Astrocyte (in vitro differentiated cells and primary cell): Measurements from ENCODE around the gene HEMGN. TPM values are rescaled to one million over a fixed set of nuclear protein-coding genes. Genes with fewer than 3 reads are reported as not detected.

Experiments
- DNase-seq: peaks from one replicate; pipeline ENCODE4 v3.0.0-alpha.2; 2010; ENCODE audit warnings: low read depth
- FAIRE-seq: peaks from 2 replicates; lab custom pipeline; 2011; peaks lifted over from hg19 to GRCh38; lab: Jason Lieb, UNC
- H2AFZ ChIP-seq: 2 replicates; pipeline ENCODE4 v1.6.0; 2012; ENCODE audit warnings: low read depth, low read length, inconsistent platforms
- H3K27ac ChIP-seq: 2 replicates; pipeline ENCODE4 v1.5.1; 2011; ENCODE audit warnings: low read depth, low read length, inconsistent platforms
- H3K27me3 ChIP-seq: 2 replicates; pipeline ENCODE4 v1.6.0; 2011; ENCODE audit warnings: low read length, inconsistent platforms; ENCODE audit not compliant: insufficient read depth
- H3K36me3 ChIP-seq: 2 replicates; pipeline ENCODE4 v1.5.1; 2011; ENCODE audit warnings: low read length, inconsistent platforms; ENCODE audit not compliant: insufficient read depth
- H3K4me1 ChIP-seq: 2 replicates; pipeline ENCODE4 v1.5.1; 2011; ENCODE audit warnings: low read length, inconsistent platforms; ENCODE audit not compliant: insufficient read depth
- H3K4me2 ChIP-seq: 2 replicates; pipeline ENCODE4 v1.6.0; 2012; ENCODE audit warnings: low read length, inconsistent platforms
- H3K4me3 ChIP-seq: 2 replicates; pipeline ENCODE4 v1.5.1; 2011; ENCODE audit warnings: low read depth, mild to moderate bottlenecking, low read length, inconsistent platforms; ENCODE audit not compliant: insufficient read depth
- H3K79me2 ChIP-seq: 2 replicates; pipeline ENCODE4 v1.6.0; 2012; ENCODE audit warnings: mild to moderate bottlenecking, low read length, inconsistent platforms; ENCODE audit not compliant: insufficient read depth
- H3K9ac ChIP-seq: 2 replicates; pipeline ENCODE4 v1.6.0; 2012; ENCODE audit warnings: mild to moderate bottlenecking, low read length, inconsistent platforms
- H3K9me3 ChIP-seq: 2 replicates; pipeline ENCODE4 v1.5.1; 2012; ENCODE audit warnings: low read depth, mild to moderate bottlenecking, low read length, inconsistent platforms; ENCODE audit not compliant: insufficient read depth
- H4K20me1 ChIP-seq: 2 replicates; pipeline ENCODE4 v1.6.0; 2012; ENCODE audit warnings: low read length, inconsistent platforms; ENCODE audit not compliant: insufficient read depth
- H3K27ac Mint-ChIP-seq: one replicate; pipeline ENCODE4 v1.8.0; 2021; ENCODE audit warnings: mild to moderate bottlenecking, mixed read lengths; ENCODE audit not compliant: unreplicated experiment
- H3K27me3 Mint-ChIP-seq: one replicate; pipeline ENCODE4 v1.8.0; 2021; ENCODE audit warnings: low read depth, mixed read lengths; ENCODE audit not compliant: unreplicated experiment
- H3K36me3 Mint-ChIP-seq: one replicate; pipeline ENCODE4 v1.8.0; 2021; ENCODE audit warnings: low read depth, mixed read lengths; ENCODE audit not compliant: unreplicated experiment
- H3K4me1 Mint-ChIP-seq: one replicate; pipeline ENCODE4 v1.8.0; 2021; ENCODE audit warnings: low read depth, mixed read lengths; ENCODE audit not compliant: unreplicated experiment
- H3K4me3 Mint-ChIP-seq: one replicate; pipeline ENCODE4 v1.8.0; 2021; ENCODE audit warnings: mild to moderate bottlenecking, moderate library complexity, mixed read lengths; ENCODE audit not compliant: unreplicated experiment
- H3K9me3 Mint-ChIP-seq: one replicate; pipeline ENCODE4 v1.8.0; 2021; ENCODE audit warnings: mild to moderate bottlenecking, mixed read lengths; ENCODE audit not compliant: unreplicated experiment
- EZH2 ChIP-seq: IDR thresholded peaks from 2 replicates; pipeline ENCODE4 v1.6.1; 2012; ENCODE audit warnings: mild to moderate bottlenecking, low read length, inconsistent platforms; ENCODE audit not compliant: insufficient read depth
- total RNA-seq: library from RNA; stranded (reverse); gene quantifications from 2 replicates; pipeline ENCODE4 v1.2.1, GENCODE V29; 2021
- TF ChIP-seq, protein P1 (sequence below): IDR thresholded peaks from 2 replicates; pipeline ENCODE4 v1.5.1; 2011; ENCODE audit warnings: low read depth, mild to moderate bottlenecking, inconsistent platforms, low read length, moderate library complexity; ENCODE audit not compliant: insufficient read depth

The HEMGN gene
- total RNA-seq, 1 donor from 2014 or later: not detected

DNA sequence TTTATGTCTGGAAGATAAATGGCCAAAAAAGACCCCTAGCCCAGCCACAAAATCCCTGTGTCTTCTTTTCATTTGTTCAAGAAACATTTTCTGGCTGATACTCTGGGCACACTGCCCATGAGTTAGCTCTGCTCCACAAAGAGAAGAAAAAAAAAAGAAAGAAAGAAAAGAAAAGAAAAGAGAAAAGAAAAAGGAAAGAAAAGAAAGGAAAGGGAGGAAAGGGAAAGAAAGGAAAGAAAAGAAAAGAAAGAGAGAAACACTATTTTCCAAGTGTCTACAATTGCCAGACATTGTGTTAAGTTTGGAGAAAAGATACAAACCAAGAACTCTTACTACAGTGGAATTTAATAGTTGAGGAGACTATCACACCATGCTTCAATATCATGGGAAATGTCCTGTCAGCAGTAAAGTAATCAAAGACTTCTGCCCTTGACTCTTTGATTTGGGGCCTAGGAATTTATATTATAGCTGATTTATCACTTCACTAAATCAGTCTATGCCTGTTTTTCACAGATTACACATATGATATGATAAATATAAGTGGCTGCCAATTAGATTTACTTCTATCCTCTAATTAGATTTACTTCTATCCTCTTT, 18.7 kb downstream of the HEMGN start:
- TF ChIP-seq, protein P1, sequence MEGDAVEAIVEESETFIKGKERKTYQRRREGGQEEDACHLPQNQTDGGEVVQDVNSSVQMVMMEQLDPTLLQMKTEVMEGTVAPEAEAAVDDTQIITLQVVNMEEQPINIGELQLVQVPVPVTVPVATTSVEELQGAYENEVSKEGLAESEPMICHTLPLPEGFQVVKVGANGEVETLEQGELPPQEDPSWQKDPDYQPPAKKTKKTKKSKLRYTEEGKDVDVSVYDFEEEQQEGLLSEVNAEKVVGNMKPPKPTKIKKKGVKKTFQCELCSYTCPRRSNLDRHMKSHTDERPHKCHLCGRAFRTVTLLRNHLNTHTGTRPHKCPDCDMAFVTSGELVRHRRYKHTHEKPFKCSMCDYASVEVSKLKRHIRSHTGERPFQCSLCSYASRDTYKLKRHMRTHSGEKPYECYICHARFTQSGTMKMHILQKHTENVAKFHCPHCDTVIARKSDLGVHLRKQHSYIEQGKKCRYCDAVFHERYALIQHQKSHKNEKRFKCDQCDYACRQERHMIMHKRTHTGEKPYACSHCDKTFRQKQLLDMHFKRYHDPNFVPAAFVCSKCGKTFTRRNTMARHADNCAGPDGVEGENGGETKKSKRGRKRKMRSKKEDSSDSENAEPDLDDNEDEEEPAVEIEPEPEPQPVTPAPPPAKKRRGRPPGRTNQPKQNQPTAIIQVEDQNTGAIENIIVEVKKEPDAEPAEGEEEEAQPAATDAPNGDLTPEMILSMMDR: no peak
- no peak for TF ChIP-seq EZH2
- Histone ChIP-seq H3K27me3 (no peaks in the 10 kb centered on the region), H3K4me2 (no peak overlapping the region), H3K9me3 (no peaks in the 10 kb centered on the region), H3K27ac (no peak overlapping the region), H3K36me3 (no peaks in the 10 kb centered on the region), H4K20me1 (no peaks in the 10 kb centered on the region), H3K4me1 (peaks cover 7% of the 10 kb centered on the region), H3K4me3 (no peak overlapping the region), H2AFZ (no peak overlapping the region), H3K79me2 (no peaks in the 10 kb centered on the region), H3K9ac (no peak overlapping the region)
- Mint-ChIP-seq H3K4me3 (no peak overlapping the region), H3K4me1 (peaks cover 2% of the 10 kb centered on the region), H3K9me3 (no peaks in the 10 kb centered on the region), H3K27ac (no peak overlapping the region), H3K36me3 (peaks cover 5% of the 10 kb centered on the region), H3K27me3 (peaks cover 3% of the 10 kb centered on the region)
- DNase-seq: no peak
- no peak for FAIRE-seq

DNA sequence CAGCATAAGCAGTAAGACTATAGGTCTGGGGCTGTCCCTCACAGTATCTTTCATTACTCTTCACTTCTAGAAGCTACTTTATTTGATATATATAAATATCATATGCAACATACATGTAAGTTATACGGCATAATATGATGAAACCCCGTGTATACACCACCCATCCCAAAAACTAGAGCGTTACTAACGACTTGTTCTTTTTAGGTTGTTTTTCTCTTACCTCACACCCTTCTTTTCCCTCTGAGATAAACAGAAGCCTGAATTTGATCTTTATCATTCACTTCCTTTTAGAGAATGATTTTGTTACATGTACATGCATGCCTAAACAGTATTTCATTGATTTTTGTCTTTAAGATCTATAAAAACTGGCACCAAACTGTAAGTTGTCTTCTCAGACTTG, 19.4 kb downstream of the HEMGN start:
- Mint-ChIP-seq H3K27ac (no peak overlapping the region), H3K27me3 (no peaks in the 10 kb centered on the region), H3K36me3 (peaks cover 5% of the 10 kb centered on the region), H3K4me3 (no peak overlapping the region), H3K9me3 (no peaks in the 10 kb centered on the region), H3K4me1 (peaks cover 2% of the 10 kb centered on the region)
- Histone ChIP-seq H3K4me1 (peaks cover 7% of the 10 kb centered on the region), H3K4me2 (no peak overlapping the region), H3K27ac (no peak overlapping the region), H3K36me3 (no peaks in the 10 kb centered on the region), H3K79me2 (no peaks in the 10 kb centered on the region), H3K4me3 (no peak overlapping the region), H3K9me3 (no peaks in the 10 kb centered on the region), H3K9ac (no peak overlapping the region), H4K20me1 (no peaks in the 10 kb centered on the region), H3K27me3 (no peaks in the 10 kb centered on the region), H2AFZ (no peak overlapping the region)
- TF ChIP-seq, protein P1: no peak
- TF ChIP-seq EZH2: no peak
- no peak for FAIRE-seq
- no peak for DNase-seq

DNA sequence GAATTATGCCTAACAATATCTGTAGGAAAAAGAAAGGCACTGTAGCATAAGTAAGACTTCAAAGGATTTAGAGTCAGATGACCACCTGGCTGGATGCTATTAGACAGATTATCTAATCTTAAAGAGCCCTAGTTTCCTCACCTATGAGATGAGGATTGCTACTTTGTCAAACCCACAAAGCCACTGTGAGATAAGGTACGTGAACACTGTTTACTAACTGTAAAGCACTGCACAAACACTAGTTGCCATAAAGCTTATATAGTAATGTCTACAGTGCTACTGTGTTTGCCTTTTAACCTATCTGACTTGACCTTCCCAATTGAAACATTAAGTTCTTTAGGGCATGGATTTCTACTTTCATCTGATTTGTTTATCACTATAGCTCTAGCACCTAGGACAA, 26.0 kb downstream of the HEMGN start:
- TF ChIP-seq EZH2: no peak
- TF ChIP-seq, protein P1: no peak
- H3K4me3 Mint-ChIP-seq: no peak overlapping the region
- H3K9me3 ChIP-seq: no peaks in the 10 kb centered on the region
- no peaks in the 10 kb centered on the region for H3K27me3 Mint-ChIP-seq
- H3K9me3 Mint-ChIP-seq: peaks cover 2% of the 10 kb centered on the region
- DNase-seq (no peak), FAIRE-seq (no peak)
- H3K79me2 ChIP-seq: peaks cover 5% of the 10 kb centered on the region
- no peak overlapping the region for H2AFZ ChIP-seq
- no peak overlapping the region for H3K27ac ChIP-seq
- H3K27me3 ChIP-seq: no peaks in the 10 kb centered on the region
- H3K4me1 Mint-ChIP-seq: peaks cover 1% of the 10 kb centered on the region
- H3K36me3 Mint-ChIP-seq: peaks cover 11% of the 10 kb centered on the region
- H3K27ac Mint-ChIP-seq: no peak overlapping the region
- no peak overlapping the region for H3K9ac ChIP-seq
- no peak overlapping the region for H3K4me3 ChIP-seq
- peaks cover 5% of the 10 kb centered on the region for H4K20me1 ChIP-seq
- H3K36me3 ChIP-seq: peaks cover 15% of the 10 kb centered on the region
- H3K4me2 ChIP-seq: no peak overlapping the region
- no peaks in the 10 kb centered on the region for H3K4me1 ChIP-seq
